Heart right ventricle (tissue), 16 donors: Measurements from ENCODE around the gene MED20. TPM values are rescaled to one million over a fixed set of nuclear protein-coding genes. Genes with fewer than 3 reads are reported as not detected.

Experiments
- ATAC-seq, 8 donors: fragments of 200-7000 bp; cut with Tn5 transposase; one replicate each; pipeline ENCODE4 v1.9.1; 2020; ENCODE audit warnings: mild to moderate bottlenecking in 8 of 8, moderate library complexity in 8 of 8, moderate number of reproducible peaks in 1 of 8
- DNase-seq, 2 donors: peaks; one replicate each; pipeline ENCODE4 v3.0.0-alpha.2; 2020
- H3K27ac ChIP-seq, 10 donors: fragments of 200-600 bp; sonication (generic) in 2 of 10; one replicate each; pipeline versions ENCODE4 v1.5.0 to v1.8.0; 2020 to 2022; ENCODE audit warnings: mild to moderate bottlenecking in 3 of 10
- H3K27me3 ChIP-seq, 7 donors: fragments of 200-600 bp; one replicate each; pipeline ENCODE4 v1.8.0; 2021 to 2022; ENCODE audit warnings: mild to moderate bottlenecking in 2 of 7
- H3K36me3 ChIP-seq, 9 donors: fragments of 200-600 bp; sonication (generic) in 1 of 9; one replicate each; pipeline versions ENCODE4 v1.5.0 to v1.8.0; 2020 to 2022; ENCODE audit warnings: mild to moderate bottlenecking in 2 of 9
- H3K4me1 ChIP-seq, 9 donors: fragments of 200-600 bp; sonication (generic) in 1 of 9; one replicate each; pipeline versions ENCODE4 v1.5.0 to v1.8.0; 2020 to 2022; ENCODE audit warnings: mild to moderate bottlenecking in 4 of 9
- H3K4me3 ChIP-seq, 10 donors: fragments of 200-600 bp; sonication (generic) in 2 of 10; one replicate each; pipeline versions ENCODE4 v1.5.0 to v1.8.0; 2020 to 2022; ENCODE audit warnings: mild to moderate bottlenecking in 7 of 10, moderate library complexity in 2 of 10
- H3K9me3 ChIP-seq, 11 donors: fragments of 200-600 bp in 10 of 11; sonication (generic) in 2 of 11; one replicate each; pipeline versions ENCODE4 v1.5.0 to v1.8.0; 2013 to 2022; ENCODE audit warnings: mild to moderate bottlenecking in 2 of 11, control low read depth in 1 of 11, moderate library complexity in 1 of 11
- WGBS, 2 donors: extraction: QIAGEN DNeasy Blood & Tissue Kit; methylation state at CpG; one replicate each; pipeline ENCODE4 v1.1.7; 2013; ENCODE audit warnings: inconsistent platforms in 1 of 2; 5-methylcytosine and 5-hydroxymethylcytosine counted together
- intact Hi-C, 10 donors: fragments of 100-400 bp; cut with DNase I; formaldehyde crosslinking; loops; one replicate each; pipeline versions ENCODE4 v1.11.1 to v1.14.2; 2022
- polyA plus RNA-seq, 2 donors: library from polyadenylated mRNA; stranded (reverse); fragments of 200-250 nt; gene quantifications; one replicate each; pipeline ENCODE4 v1.2.3, GENCODE V29; 2013
- total RNA-seq, 10 donors: library from RNA; stranded (reverse); fragmentation: NEBNext Ultra II Directional in 3 of 10; extraction: Animal tissue kit (Norgen Biotek cat#: 25700) in 3 of 10; gene quantifications; one replicate each; pipeline versions ENCODE4 v1.2.1 to v1.2.4, GENCODE V29; 2021 to 2023
- TF ChIP-seq, protein P1 (sequence below), 9 donors: fragments of 200-600 bp; sonication (generic) in 2 of 9; IDR thresholded peaks; one replicate each; pipeline versions ENCODE4 v1.5.0 to v1.8.0; 2021 to 2022; ENCODE audit warnings: antibody characterized with exemption in 9 of 9, mild to moderate bottlenecking in 5 of 9, moderate library complexity in 1 of 9
- donor health status: Arrhythmogenic right ventricular cardiomyopathy.
- donor health status: ischemic (EF 13 %, LVEDD 7.1; RV severe dilation, severe dysfunction).
- donor health status: healthy with polysubstance abuse.
- donor health status: DM: no; HTN: yes; CAD: no.
- donor health status: DM: no; HTN: no; CAD: no.
- donor health status: ischemic (EF 25% LVEDD 6.9; RV normal size, moderate dysfunction).
- donor health status: ischemic (EF 25% LVEDD 5.7; RV mildly dilated, moderate dysfunction).
- donor health status: healthy.
- donor health status: DM: yes; HTN: yes; CAD: no.
- donor health status: Ischemic cardiomyopathy.
- donor health status: ischemic (EF 35%, LVEDD 5.7; RV mildly dilated, moderate dysfunction).
- donor health status: nonischemic (EF 11% LVEDD 7.7; RV severe dilation, severe dysfunction).
- donor health status: DM: yes; HTN: yes; CAD: no.
- donor health status: PGD.
- donor health status: ischemic (EF 29% LVEDD 5.4; RV normal size, mild dysfunction).
- donor health status: nonischemic (EF 23%, LVEDD 6.1; RV moderate dilation, normal function).

Gene MED20
- total and polyA plus RNA-seq, 12 donors: 11.0 to 21.5 (median 16.2) TPM

DNA sequence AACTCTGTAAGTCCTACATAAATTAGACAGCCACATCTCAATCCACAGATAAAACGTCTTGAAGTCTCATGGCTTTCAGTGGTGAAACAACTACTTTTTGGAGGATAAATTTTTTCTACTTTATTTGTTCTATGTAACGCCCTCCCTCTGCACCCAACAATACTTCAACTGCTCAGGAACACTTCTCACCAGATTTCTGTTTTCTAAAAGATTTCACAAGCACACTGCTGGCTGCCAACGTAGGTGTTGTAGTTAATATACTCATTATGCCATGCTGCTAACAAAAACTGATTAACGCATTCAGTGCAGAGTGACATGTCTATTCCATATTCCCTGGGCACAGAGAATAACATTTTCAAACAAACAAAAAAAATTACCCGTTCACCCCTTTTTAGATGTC, 36.0 kb downstream of the MED20 start:
- 91 to 93% methylated on average over 5 of the region's 5 CpGs for WGBS, 2 donors
- H3K9me3 ChIP-seq: no peaks in the 10 kb centered on the region
- no peak overlapping the region for H3K27ac ChIP-seq
- ATAC-seq: no peak
- intact Hi-C loops: no loop called here
- no peaks in the 10 kb centered on the region for H3K27me3 ChIP-seq
- H3K4me1 ChIP-seq: peaks cover 0 to 3% (median 0%) of the 10 kb centered on the region in 9 donors
- no peak overlapping the region for H3K4me3 ChIP-seq
- TF ChIP-seq, protein P1, sequence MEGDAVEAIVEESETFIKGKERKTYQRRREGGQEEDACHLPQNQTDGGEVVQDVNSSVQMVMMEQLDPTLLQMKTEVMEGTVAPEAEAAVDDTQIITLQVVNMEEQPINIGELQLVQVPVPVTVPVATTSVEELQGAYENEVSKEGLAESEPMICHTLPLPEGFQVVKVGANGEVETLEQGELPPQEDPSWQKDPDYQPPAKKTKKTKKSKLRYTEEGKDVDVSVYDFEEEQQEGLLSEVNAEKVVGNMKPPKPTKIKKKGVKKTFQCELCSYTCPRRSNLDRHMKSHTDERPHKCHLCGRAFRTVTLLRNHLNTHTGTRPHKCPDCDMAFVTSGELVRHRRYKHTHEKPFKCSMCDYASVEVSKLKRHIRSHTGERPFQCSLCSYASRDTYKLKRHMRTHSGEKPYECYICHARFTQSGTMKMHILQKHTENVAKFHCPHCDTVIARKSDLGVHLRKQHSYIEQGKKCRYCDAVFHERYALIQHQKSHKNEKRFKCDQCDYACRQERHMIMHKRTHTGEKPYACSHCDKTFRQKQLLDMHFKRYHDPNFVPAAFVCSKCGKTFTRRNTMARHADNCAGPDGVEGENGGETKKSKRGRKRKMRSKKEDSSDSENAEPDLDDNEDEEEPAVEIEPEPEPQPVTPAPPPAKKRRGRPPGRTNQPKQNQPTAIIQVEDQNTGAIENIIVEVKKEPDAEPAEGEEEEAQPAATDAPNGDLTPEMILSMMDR (IDR thresholded peaks at IDR 0.05): no peak
- no peaks in the 10 kb centered on the region for H3K36me3 ChIP-seq
- DNase-seq: no peak

DNA sequence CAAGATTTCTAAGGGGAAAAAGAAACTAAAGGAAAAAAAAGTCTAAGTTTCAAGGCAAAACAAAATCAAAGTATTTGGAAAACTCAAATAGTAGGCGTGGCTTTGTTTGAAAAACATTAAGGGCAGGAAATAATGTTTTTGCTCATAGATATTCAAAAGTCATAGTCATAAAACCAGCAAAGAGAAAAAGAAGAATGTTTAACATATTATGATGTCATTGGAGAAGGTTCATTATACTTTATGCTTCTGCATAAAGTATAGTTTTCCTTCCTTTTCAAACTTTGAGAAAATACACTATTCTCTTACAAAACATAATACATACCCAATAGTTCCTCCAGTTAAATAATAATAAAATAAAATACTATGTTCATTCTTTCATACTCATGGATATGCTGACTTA, 39.4 kb downstream of the MED20 start:
- intact Hi-C loops: no loop called here
- DNase-seq: no peak
- no peaks in the 10 kb centered on the region for H3K36me3 ChIP-seq
- no peak overlapping the region for H3K4me3 ChIP-seq
- H3K4me1 ChIP-seq: peaks cover 0 to 3% (median 0%) of the 10 kb centered on the region in 9 donors
- TF ChIP-seq, protein P1 (IDR thresholded peaks at IDR 0.05): no peak
- no peak for ATAC-seq
- 93 to 94% methylated on average over 1 of the region's 1 CpG for WGBS, 2 donors
- H3K27ac ChIP-seq: no peak overlapping the region
- H3K9me3 ChIP-seq: no peaks in the 10 kb centered on the region
- no peaks in the 10 kb centered on the region for H3K27me3 ChIP-seq

DNA sequence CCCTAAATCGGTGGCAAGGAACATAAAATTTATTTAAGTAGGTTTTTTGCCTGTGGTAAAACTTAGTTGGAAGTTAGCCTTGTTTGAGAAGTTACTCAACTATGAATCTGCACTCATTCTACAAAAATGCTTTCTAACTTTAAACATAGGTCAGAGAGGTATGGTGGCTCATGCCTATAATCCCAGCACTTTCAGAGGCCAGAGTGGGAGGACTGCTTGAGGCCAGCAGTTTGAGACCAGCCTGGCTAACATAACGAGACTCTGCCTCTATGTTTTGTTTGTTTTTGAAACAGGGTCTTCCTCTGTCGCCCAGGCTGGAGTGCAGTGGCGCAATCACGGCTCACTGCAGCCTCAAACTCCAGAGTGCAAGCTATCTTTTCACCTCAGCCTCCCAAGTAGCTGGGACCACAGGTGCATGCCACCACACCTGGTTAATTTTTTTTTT, 42.0 kb downstream of the MED20 start:
- TF ChIP-seq, protein P1 (IDR thresholded peaks at IDR 0.05): no peak
- Histone ChIP-seq H3K27me3 (no peaks in the 10 kb centered on the region), H3K4me1 (no peaks in the 10 kb centered on the region), H3K4me3 (no peak overlapping the region), H3K27ac (no peak overlapping the region), H3K36me3 (no peaks in the 10 kb centered on the region), H3K9me3 (no peaks in the 10 kb centered on the region)
- no peak for DNase-seq
- intact Hi-C loops: no loop called here
- WGBS, 2 donors: 85 to 92% methylated on average over 5 of the region's 5 CpGs
- ATAC-seq: no peak

DNA sequence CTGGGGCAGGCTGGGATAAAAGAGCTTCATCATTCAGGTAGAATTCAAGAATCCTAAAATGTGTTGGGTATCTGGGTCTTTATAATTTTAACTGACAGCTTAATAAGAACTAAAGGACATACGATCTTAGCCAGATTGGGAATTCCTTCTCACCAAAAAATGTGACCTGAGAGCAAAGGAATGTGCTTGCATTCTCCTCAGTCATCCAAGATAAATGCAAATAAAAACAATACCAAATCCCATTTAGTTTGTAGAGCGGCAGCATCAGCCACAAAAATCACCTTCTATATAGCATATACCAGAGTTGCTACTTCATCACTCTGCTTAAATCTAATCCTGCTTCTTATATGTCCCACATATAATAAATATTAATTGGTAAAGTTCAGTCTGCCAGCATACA, 42.7 kb downstream of the MED20 start:
- ATAC-seq: no peak
- TF ChIP-seq, protein P1 (IDR thresholded peaks at IDR 0.05): no peak
- intact Hi-C loops: no loop called here
- H3K27me3 ChIP-seq: no peaks in the 10 kb centered on the region
- no peak overlapping the region for H3K27ac ChIP-seq
- no peak overlapping the region for H3K4me3 ChIP-seq
- no peaks in the 10 kb centered on the region for H3K4me1 ChIP-seq
- no peaks in the 10 kb centered on the region for H3K9me3 ChIP-seq
- no peak for DNase-seq
- 87 to 93% methylated on average over 2 of the region's 2 CpGs for WGBS, 2 donors
- no peaks in the 10 kb centered on the region for H3K36me3 ChIP-seq
